HEK293T (cell line): ENCODE results near the gene PPP6R2.

Source experiments
- BHLHE40 ChIP-seq: fragments of 450-650 bp; IDR thresholded peaks from 2 replicates; pipeline ENCODE4 v1.6.1; 2016; ENCODE audit warnings: mild to moderate bottlenecking, moderate library complexity, borderline replicate concordance
- CTBP1 ChIP-seq: fragments of 450-650 bp; IDR thresholded peaks from 2 replicates; pipeline ENCODE4 v1.6.1; 2016; ENCODE audit warnings: borderline replicate concordance
- FOXK2 ChIP-seq: fragments of 450-650 bp; IDR thresholded peaks from 2 replicates; pipeline ENCODE4 v1.6.1; 2016; ENCODE audit warnings: mild to moderate bottlenecking
- FOXM1 ChIP-seq: fragments of 450-650 bp; IDR thresholded peaks from 2 replicates; pipeline ENCODE4 v1.6.1; 2017; ENCODE audit warnings: mild to moderate bottlenecking, borderline replicate concordance
- HDGF ChIP-seq: fragments of 450-650 bp; IDR thresholded peaks from 2 replicates; pipeline ENCODE4 v1.6.1; 2017; ENCODE audit warnings: antibody characterized with exemption, borderline replicate concordance
- L3MBTL2 ChIP-seq: fragments of 450-650 bp; conservative IDR thresholded peaks from 2 replicates; pipeline ENCODE4 v1.6.1; 2016; ENCODE audit warnings: mild to moderate bottlenecking
- LEF1 ChIP-seq: fragments of 450-650 bp; IDR thresholded peaks from 2 replicates; pipeline ENCODE4 v1.6.1; 2017; ENCODE audit warnings: mild to moderate bottlenecking, borderline replicate concordance
- NFRKB ChIP-seq: fragments of 450-650 bp; IDR thresholded peaks from 2 replicates; pipeline ENCODE4 v1.6.1; 2016; ENCODE audit warnings: mild to moderate bottlenecking, moderate library complexity
- SP1 ChIP-seq: fragments of 450-650 bp; IDR thresholded peaks from 2 replicates; pipeline ENCODE4 v1.6.1; 2017
- TARDBP ChIP-seq: fragments of 450-650 bp; IDR thresholded peaks from 2 replicates; pipeline ENCODE4 v1.6.1; 2016
- TF ChIP-seq, protein P1 (sequence below): fragments of 450-650 bp; IDR thresholded peaks from 2 replicates; pipeline ENCODE4 v1.6.1; 2016

DNA sequence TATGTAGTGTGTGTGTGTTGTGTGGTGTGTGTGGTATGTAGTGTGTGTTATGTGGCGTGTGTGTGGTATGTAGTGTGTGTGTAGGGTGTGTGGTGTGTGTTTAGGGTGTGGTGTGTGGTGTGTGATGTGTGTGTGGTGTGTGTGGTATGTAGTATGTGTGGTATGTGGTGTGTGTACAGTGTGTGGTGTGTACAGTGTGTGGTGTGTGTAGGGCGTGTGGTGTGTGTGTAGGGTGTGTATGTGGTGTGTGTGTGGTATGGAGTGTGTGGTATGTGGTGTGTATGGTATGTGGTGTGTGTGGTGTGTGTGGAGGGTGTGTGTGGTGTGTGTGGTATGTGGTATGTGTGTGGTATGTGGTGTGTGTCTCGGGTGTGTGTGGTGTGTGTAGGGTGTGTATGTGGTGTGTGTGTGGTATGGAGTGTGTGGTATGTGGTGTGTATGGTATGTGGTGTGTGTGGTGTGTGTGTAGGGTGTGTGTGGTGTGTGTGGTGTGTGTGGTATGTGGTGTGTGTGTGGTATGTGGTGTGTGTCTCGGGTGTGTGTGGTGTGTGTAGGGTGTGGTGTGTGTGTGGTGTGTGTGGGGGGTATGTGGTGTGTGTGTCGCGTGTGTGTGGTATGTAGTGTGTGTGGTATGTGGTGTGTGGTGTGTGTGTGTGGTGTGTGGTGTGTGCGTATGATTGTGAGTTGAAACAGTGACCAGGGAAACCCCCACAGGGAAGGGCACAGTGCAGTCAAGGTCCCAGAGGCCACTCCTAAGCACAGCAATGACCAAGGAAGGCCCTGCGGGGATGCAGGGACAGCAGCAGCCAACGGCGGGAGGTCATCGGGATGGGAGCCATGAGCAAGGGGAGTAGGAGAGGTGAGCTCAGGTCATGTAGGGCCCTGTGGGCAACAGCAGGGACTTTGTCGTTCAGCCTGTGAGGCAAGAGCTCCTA is 2.9 kb upstream of the PPP6R2 start:
- TF ChIP-seq SP1 = no peak
- TF ChIP-seq, protein P1, sequence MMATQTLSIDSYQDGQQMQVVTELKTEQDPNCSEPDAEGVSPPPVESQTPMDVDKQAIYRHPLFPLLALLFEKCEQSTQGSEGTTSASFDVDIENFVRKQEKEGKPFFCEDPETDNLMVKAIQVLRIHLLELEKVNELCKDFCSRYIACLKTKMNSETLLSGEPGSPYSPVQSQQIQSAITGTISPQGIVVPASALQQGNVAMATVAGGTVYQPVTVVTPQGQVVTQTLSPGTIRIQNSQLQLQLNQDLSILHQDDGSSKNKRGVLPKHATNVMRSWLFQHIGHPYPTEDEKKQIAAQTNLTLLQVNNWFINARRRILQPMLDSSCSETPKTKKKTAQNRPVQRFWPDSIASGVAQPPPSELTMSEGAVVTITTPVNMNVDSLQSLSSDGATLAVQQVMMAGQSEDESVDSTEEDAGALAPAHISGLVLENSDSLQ = no peak
- no peak for TF ChIP-seq L3MBTL2
- TF ChIP-seq TARDBP = no peak
- no peak for TF ChIP-seq LEF1
- TF ChIP-seq NFRKB = no peak
- no peak for TF ChIP-seq FOXM1
- TF ChIP-seq BHLHE40 = no peak
- TF ChIP-seq HDGF = no peak
- no peak for TF ChIP-seq CTBP1
- no peak for TF ChIP-seq FOXK2
